Measurements from ENCODE around the gene SPC25. TPM values are rescaled to one million over a fixed set of nuclear protein-coding genes. Genes with fewer than 3 reads are reported as not detected.

Gene SPC25
- total RNA-seq, 1 experiment from 2014 or later: 3.5 TPM

DNA sequence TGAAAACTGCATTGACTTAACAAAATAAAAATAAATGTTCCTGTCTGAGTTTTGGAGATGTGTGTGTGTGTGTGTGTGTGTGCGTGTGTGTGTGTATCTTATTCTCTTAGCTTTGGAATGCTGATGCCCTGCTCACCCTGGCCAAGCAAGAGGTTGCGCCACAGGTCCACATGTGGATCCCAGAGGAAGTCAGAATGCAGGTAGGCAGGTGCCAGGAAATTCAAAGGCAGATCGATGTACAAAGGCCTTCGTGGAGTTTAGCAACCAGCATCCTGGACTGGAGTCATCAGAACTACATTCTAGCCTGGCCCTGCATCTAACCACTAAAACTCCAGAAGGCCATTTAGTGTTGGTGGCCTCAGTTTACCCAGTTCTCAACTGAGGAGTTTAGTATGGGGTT lies 23.3 kb upstream of the SPC25 start:
- POLR2A ChIA-PET: no interaction called here
- Mint-ChIP-seq H3K4me1 (ENCODE audit: insufficient read depth, unreplicated experiment) (peaks cover 5% of the 10 kb centered on the region), H3K27ac (ENCODE audit: low read depth, unreplicated experiment) (no peak overlapping the region), H3K27me3 (ENCODE audit: insufficient read depth, unreplicated experiment) (peaks cover 44% of the 10 kb centered on the region), H3K36me3 (ENCODE audit: insufficient read depth, unreplicated experiment) (no peaks in the 10 kb centered on the region), H3K4me3 (ENCODE audit: unreplicated experiment) (no peak overlapping the region), H3K9me3 (ENCODE audit: unreplicated experiment) (no peaks in the 10 kb centered on the region)
- BruUV-seq (replicated peaks): no TSS peak
- peak; percentile 50 for DNase-seq (ENCODE audit: unreplicated experiment)
- TF ChIP-seq, protein P1, sequence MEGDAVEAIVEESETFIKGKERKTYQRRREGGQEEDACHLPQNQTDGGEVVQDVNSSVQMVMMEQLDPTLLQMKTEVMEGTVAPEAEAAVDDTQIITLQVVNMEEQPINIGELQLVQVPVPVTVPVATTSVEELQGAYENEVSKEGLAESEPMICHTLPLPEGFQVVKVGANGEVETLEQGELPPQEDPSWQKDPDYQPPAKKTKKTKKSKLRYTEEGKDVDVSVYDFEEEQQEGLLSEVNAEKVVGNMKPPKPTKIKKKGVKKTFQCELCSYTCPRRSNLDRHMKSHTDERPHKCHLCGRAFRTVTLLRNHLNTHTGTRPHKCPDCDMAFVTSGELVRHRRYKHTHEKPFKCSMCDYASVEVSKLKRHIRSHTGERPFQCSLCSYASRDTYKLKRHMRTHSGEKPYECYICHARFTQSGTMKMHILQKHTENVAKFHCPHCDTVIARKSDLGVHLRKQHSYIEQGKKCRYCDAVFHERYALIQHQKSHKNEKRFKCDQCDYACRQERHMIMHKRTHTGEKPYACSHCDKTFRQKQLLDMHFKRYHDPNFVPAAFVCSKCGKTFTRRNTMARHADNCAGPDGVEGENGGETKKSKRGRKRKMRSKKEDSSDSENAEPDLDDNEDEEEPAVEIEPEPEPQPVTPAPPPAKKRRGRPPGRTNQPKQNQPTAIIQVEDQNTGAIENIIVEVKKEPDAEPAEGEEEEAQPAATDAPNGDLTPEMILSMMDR (IDR thresholded peaks at IDR 0.05; ENCODE audit: unreplicated experiment): no peak
- CTCF ChIA-PET: interaction anchor here (0.6 to 0.7 kb wide), 2 partner anchors 64 to 1274 kb away, joined by 3 read pairs; no protein-coding TSS in a partner anchor
- intact Hi-C loops (cut with micrococcal nuclease): no loop called here

DNA sequence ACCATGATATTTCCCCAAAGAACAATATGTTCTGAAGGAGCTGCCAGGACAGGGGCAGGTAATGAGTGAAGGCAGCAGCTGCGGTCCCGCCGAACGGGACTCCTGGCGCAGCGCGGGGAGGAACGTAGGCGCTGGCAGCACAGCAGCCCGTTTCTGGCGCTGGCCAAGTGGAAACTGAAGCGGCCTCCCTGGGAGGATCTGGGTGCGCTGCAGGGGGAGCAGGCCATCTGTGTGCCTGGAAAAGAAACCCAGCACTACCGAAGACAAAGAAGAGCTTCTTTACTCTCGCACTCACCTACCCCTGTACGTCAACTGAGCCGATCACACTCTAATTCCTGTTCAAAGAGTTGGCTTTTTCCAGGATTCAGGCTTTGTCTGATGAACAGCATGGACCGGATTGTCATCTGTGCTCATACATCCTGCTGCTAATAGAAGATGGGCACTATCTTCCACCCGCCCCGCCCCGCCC lies 22.7 kb upstream of the SPC25 start:
- Mint-ChIP-seq H3K4me3 (ENCODE audit: unreplicated experiment) (peak overlapping the region; percentile 66), H3K27me3 (ENCODE audit: insufficient read depth, unreplicated experiment) (peaks cover 42% of the 10 kb centered on the region), H3K36me3 (ENCODE audit: insufficient read depth, unreplicated experiment) (no peaks in the 10 kb centered on the region), H3K4me1 (ENCODE audit: insufficient read depth, unreplicated experiment) (peaks cover 5% of the 10 kb centered on the region), H3K9me3 (ENCODE audit: unreplicated experiment) (no peaks in the 10 kb centered on the region), H3K27ac (ENCODE audit: low read depth, unreplicated experiment) (no peak overlapping the region)
- peak; percentile 48 for DNase-seq (ENCODE audit: unreplicated experiment)
- ChIA-PET POLR2A (interaction anchor here (0.6 to 0.7 kb wide), 2 partner anchors 228 to 551 kb away, joined by 3 read pairs; no protein-coding TSS in a partner anchor), CTCF (interaction anchor here (0.6 to 0.7 kb wide), 2 partner anchors 1273 to 1360 kb away, joined by 3 read pairs; no protein-coding TSS in a partner anchor)
- TF ChIP-seq, protein P1 (IDR thresholded peaks at IDR 0.05; ENCODE audit: unreplicated experiment): no peak
- intact Hi-C loops (cut with micrococcal nuclease): no loop called here
- BruUV-seq (replicated peaks): no TSS peak

DNA sequence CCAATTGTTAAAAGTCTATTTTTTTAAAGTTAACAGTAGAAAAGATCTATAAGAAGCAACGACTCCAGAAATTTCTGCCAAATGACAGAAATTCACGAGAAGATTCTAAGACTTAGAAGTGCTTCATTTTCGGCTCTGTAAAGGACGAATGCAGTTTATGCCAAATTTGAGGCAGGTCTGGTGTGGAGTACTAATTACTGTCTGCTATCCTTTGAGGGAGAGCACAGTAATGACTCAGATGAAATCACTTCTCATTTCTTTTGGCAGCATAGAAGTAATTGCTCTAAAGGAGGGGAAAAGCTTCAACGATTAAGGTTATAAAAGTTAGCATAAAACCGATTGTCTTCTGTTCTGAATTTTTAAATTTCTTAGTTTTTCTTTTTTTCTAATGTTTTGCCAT lies 22.2 kb upstream of the SPC25 start:
- ChIA-PET CTCF (interaction anchor here (0.5 to 1.1 kb wide), 3 partner anchors 138 to 1359 kb away, joined by 3 read pairs; no protein-coding TSS in a partner anchor), POLR2A (interaction anchor here (0.6 to 0.7 kb wide), 2 partner anchors 228 to 551 kb away, joined by 3 read pairs; no protein-coding TSS in a partner anchor)
- intact Hi-C loops (cut with micrococcal nuclease): no loop called here
- Mint-ChIP-seq H3K4me1 (ENCODE audit: insufficient read depth, unreplicated experiment) (peaks cover 5% of the 10 kb centered on the region), H3K36me3 (ENCODE audit: insufficient read depth, unreplicated experiment) (no peaks in the 10 kb centered on the region), H3K9me3 (ENCODE audit: unreplicated experiment) (no peaks in the 10 kb centered on the region), H3K27me3 (ENCODE audit: insufficient read depth, unreplicated experiment) (peaks cover 46% of the 10 kb centered on the region), H3K27ac (ENCODE audit: low read depth, unreplicated experiment) (no peak overlapping the region), H3K4me3 (ENCODE audit: unreplicated experiment) (peak overlapping the region; percentile 66)
- peak; percentile 16 for DNase-seq (ENCODE audit: unreplicated experiment)
- TF ChIP-seq, protein P1 (IDR thresholded peaks at IDR 0.05; ENCODE audit: unreplicated experiment): no peak
- BruUV-seq (replicated peaks): no TSS peak

DNA sequence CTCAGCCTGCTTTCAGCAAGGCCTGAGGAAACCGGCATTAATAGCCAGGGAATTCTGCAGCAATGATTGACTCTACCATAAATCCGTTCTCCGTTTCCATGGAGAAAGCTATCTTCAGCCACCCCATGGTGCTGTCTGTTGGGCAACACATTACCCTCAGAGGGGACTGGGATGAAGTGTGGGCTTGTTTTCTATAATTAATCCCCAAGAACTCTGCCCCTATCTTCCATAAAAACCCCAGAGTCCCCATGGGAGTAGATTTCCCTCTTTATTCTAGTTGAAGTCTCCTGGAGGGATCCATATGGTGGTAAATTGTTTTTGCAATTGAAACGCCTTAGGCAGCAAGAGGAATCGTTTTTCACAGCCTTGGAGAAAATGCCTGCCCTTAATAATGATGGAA lies 20.1 kb upstream of the SPC25 start:
- peaks cover 5% of the 10 kb centered on the region for H3K4me1 Mint-ChIP-seq (ENCODE audit: insufficient read depth, unreplicated experiment)
- H3K36me3 Mint-ChIP-seq (ENCODE audit: insufficient read depth, unreplicated experiment): no peaks in the 10 kb centered on the region
- TF ChIP-seq, protein P1 (IDR thresholded peaks at IDR 0.05; ENCODE audit: unreplicated experiment): no peak
- BruUV-seq (replicated peaks): no TSS peak
- ChIA-PET CTCF (interaction anchor here (0.5 to 1.4 kb wide), 3 partner anchors 13 to 791 kb away, joined by 3 to 4 read pairs (median 3); no protein-coding TSS in a partner anchor), POLR2A (no interaction called here)
- H3K9me3 Mint-ChIP-seq (ENCODE audit: unreplicated experiment): no peaks in the 10 kb centered on the region
- peaks cover 68% of the 10 kb centered on the region for H3K27me3 Mint-ChIP-seq (ENCODE audit: insufficient read depth, unreplicated experiment)
- DNase-seq (ENCODE audit: unreplicated experiment): no peak
- intact Hi-C loops (cut with micrococcal nuclease): no loop called here
- H3K27ac Mint-ChIP-seq (ENCODE audit: low read depth, unreplicated experiment): no peak overlapping the region
- no peak overlapping the region for H3K4me3 Mint-ChIP-seq (ENCODE audit: unreplicated experiment)
